Activated CD8-positive, alpha-beta memory T cell treated with anti-CD3 and anti-CD28 coated beads, Interleukin-2, amount 50 U/mL, for 1 hour (primary cell): Measurements from ENCODE around the gene BCO2.
"Not testable (repeated sequence)": the region's sequence is repeated elsewhere in the genome, so short reads cannot be mapped to it uniquely, and the experiment has no call there.

Experiments
- DNase-seq: peaks from one replicate; pipeline ENCODE4 v3.0.0-alpha.2; 2020; ENCODE audit errors: extremely low read depth

The BCO2 gene

GRCh38 chr11:112167145-112167544, 8.2 kb upstream of the BCO2 start, which contains the start of gene TEX12:
TSS of gene TEX12 (plus strand) at chr11:112167372. CDS start at chr11:112169269, 1,897 bp downstream.
- no peak for DNase-seq

GRCh38 chr11:112172362-112172994, 2.8 kb upstream of the BCO2 start:
- no peak for DNase-seq

DNA sequence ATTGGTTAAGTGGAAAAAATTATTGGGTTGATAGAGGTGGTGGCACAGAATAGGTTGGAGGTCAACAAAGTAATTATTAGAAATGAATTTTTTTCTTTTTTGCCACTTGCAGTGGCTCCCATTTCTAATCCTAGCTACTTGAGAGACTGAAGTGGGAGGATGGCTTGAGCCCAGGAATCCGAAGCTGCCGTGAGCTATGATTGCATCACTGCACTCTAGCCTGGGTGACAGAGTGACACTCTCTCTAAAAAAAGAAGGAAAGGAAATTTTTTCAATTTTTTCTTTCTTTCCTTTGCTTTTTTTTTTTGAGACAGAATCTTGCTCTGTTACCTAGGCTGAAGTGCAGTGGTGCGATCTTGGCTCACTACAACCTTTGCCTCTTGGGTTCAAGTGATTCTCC, 2.2 kb upstream of the BCO2 start:
- no peak for DNase-seq

DNA sequence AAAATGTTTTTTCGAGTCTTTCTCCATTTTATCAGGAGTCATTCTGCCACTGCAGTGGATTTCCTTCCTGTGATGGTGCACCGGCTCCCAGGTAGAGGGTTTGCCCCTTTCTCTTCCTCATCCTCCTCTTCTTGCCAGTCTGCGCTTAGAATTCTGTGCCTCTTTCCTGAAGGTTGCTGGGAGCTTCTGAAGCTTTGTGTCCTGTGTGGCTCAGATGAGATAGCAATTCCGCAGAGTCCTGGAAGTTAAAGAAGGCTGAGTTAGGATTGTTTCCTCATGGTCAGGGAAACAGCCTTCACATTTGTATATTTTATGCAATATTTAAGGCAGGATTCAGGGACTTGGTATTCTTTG, 264 bp downstream of the BCO2 start:
- no peak for DNase-seq

DNA sequence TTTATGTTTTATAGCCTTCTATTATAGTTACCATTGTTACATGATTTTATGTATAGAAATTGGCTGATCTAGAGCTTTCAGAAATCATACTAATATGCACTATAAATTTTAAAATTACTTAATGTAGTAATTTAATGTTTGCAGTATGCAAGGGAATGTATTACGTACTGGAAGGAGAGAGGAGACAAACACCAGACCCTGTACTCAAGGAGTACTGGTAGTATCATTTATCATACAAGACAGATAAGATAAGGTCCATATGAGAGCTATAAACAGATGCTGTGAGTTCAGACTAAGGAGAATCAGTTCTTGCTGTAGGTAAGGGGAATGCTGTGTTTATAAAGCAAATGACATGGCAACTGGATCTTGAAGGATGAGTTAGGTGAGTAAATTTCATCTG, 765 bp downstream of the BCO2 start:
- no peak for DNase-seq

GRCh38 chr11:112177589-112177988, 2.3 kb downstream of the BCO2 start:
- no peak for DNase-seq

DNA sequence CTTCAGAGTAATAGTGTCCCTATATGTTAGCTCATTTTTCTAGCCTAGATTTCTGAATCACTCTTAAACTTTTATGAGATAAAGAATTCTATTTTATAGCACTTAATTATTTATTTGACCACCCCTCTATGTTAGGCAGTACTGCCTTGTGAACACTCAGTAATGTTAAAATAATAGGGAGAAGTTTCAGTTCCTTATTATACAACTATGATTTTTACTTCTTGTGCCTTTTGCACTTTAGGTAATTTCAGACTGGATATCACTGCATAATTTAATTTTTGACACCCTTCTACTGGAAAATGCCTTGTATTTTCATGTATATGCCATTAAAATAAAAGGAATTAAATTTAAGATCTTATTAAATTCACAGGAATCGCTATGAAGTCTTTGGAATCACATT, 3.1 kb downstream of the BCO2 start:
- no peak for DNase-seq

DNA sequence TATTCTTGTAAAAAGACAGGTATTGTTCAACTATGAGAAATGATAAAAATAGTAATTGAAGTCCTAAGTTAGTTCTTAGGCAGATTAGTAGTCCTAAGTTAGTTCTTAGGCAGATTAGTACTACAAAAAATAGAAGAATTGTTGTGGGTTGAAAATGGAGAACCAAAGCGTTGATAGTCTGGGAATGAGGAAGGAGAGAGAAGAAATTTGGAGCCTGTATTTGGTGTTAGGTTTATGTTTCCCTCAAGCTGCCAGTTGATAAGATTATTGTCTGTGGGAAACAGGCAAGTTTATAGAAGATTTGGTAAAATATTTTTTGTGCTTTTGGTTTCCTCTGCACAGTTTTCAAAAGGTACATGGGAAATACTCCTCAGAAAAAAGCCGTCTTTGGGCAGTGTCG, 3.6 kb downstream of the BCO2 start:
- no peak for DNase-seq

DNA sequence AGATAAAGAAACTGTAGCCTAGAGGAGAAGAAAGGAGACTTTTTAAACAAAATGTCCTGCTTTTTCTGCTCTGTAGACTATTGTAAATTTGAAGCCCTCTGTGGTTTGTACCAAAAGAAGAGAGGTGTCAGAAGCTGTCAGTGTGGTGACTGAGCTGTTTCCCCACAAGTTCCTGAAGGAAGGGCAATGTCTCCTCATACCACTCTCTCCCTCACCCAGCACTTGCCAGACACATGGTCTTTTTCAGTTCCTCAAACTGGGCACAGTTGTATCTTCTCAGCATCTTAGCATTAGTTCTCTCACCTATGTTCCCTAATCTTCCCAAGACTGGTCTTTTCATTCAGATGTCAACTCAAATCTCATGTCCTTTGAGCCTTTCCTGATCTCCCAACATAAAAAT, 4.3 kb downstream of the BCO2 start:
- no peak for DNase-seq

DNA sequence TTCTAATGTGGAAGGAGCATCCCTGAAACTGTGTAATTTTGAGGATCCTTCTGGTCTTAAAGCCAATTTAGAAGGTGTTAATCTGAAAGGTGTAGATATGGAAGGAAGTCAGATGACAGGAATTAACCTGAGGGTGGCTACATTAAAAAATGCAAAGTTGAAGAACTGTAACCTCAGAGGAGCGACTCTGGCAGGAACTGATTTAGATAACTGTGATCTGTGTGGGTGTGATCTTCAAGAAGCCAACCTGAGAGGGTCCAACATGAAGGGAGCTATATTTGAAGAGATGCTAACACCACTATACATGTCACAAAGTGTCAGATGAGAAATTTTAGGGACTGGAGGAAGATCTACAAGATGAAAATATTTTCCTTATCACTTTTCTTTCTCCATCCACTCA, 7.6 kb downstream of the BCO2 start:
- DNase-seq, result no peak

DNA sequence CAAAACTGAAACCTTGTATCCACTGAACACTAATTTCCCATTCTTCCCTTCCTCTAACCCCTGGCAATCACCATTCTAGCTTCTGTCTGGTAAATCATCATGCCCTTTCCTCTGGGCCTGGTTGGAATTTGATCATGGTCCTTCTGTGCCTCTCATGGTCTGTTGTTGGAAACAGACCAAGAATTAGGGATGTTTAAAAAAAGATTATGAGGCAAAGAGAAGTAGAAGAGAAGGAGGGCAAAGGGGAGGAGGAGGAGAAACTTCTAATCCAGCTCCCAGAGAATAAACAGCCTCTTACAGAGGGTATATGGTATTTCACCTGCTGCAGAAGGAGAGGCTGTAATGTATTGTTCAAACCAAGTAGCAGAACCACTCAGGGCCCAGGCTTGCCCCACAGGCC, 10.6 kb downstream of the BCO2 start:
- no peak for DNase-seq

- DNase-seq, result no peak
Measured at GRCh38 chr11:112186304-112186703, 11.0 kb downstream of the BCO2 start.

DNA sequence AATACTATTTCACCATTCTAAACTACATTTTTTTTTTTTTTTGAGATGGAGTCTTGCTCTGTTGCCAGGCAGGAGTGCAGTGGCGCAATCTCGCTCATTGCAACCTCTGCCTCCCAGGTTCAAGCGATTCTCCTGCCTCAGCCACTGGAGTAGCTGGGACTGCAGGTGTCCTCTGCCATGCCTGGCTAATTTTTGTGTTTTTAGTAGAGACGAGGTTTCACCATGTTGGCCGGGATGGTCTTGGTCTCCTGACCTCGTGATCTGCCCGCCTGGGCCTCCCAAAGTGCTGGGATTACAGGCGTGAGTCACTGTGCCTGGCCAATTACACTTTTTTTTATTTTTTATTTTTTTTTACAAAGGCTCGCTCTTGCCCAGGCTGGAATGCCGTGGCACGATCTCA, 19.8 kb downstream of the BCO2 start:
- not testable (repeated sequence) for DNase-seq

DNA sequence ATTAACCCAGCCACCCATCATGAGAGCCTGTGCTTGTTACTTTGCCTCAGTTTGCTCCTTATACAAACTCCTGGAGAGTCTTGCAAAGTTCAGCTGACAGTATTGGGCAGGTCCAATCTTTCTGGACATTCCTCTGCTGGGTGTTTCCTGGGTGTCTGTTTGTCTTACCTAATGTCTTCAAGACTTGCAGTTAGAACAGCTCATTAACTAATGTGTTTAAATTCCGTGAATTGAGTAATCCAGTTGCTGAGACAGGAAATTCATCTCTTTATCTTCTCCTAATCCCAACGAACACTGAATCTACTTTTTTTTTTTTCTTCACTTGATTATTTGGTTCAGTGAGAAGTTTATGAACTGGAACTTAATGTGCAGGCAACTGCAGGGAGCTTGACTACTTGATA, 20.6 kb downstream of the BCO2 start:
- no peak for DNase-seq

DNA sequence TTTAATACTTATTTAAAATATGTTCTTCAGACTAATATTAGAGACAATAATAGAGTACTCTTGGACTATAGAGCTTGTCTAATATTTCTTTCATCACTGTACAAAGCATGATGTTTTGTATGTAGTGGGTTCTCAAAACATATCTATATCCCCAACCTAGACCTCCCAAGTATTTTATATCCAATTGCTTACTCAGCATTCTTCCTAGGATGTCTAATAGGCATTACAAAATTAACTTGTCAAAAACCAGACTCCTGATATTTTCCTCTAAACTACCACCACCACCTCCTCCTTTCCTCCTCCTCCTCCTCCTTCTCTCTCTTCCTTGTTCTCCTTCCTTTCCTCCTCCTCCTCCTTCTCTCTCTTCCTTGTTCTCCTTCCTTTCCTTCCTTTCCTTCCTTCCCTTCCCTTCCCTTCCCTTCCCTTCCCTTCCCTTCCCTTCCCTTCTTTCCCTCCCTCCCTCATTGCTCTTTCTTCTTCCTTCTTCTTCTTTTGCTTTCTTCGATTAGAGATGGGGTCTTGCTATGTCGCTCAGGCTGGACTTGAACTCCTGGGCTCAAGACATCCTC, 21.3 kb downstream of the BCO2 start:
- no peak for DNase-seq

GRCh38 chr11:112199101-112199500, 23.8 kb downstream of the BCO2 start:
- DNase-seq, result not testable (repeated sequence)

- no peak for DNase-seq
Measured at GRCh38 chr11:112200252-112200651, 24.9 kb downstream of the BCO2 start.

GRCh38 chr11:112206071-112206470, 30.8 kb downstream of the BCO2 start:
- DNase-seq, result no peak

DNA sequence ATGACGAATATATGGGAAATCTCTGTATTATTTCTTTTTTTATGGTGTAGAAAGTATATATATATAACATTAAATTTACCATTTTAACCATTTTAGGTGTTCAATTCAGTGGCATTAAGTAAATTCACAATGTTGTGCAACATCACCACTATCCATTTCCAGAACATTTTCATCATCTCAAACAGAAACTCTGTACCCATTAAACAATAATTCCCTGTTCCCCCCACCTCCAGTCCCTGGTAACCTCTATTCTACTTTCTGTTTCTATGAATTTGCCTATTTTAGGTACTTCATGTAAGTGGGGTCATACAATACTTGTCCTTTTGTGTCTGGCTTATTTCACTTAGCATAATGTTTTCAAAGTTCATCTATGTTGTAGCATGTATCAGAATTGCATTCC, 35.6 kb downstream of the BCO2 start:
- DNase-seq, result no peak

- DNase-seq, result no peak
Measured at GRCh38 chr11:112211536-112211935, 36.2 kb downstream of the BCO2 start.

GRCh38 chr11:112212290-112212689, 37.0 kb downstream of the BCO2 start:
- DNase-seq, result no peak

GRCh38 chr11:112212710-112213109, 37.4 kb downstream of the BCO2 start:
- no peak for DNase-seq

DNA sequence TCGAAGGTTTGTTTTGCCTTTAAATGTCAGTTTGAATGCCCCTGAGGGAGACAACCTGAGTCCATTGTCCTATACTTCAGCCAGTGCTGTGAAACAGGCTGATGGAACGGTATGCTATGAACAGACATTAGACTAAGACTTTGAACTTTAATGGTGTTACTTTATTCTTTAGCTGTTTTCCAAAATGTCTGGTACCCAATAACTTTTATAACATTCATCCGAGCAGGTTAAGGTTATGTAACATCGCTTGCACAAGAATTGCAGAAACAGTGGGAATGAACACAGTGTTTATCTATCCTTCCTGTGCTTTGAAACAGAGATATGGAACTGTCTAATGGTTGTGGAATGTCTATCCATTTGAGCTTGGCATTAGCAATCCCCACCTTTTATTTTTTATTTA, 38.4 kb downstream of the BCO2 start:
- DNase-seq, result no peak

GRCh38 chr11:112215621-112216020, 40.3 kb downstream of the BCO2 start:
- no peak for DNase-seq
